Measurements from ENCODE around the gene TOMM20. TPM values are rescaled to one million over a fixed set of nuclear protein-coding genes. Genes with fewer than 3 reads are reported as not detected.
A peak's percentile ranks its signal among the peaks of the same experiment; 100 is the strongest.

Gene TOMM20
- total RNA-seq, 1 donor from 2014 or later, result 143 TPM

GRCh38 chr1:235076504-235077162, 52.0 kb downstream of the TOMM20 start:
- DNase-seq (ENCODE audit: low read depth) (no peak), FAIRE-seq (no peak)
- Histone ChIP-seq H3K27ac (ENCODE audit: low read depth, low read length) (no peak overlapping the region), H2AFZ (ENCODE audit: low read depth, low read length) (no peak overlapping the region), H3K9ac (ENCODE audit: low read length) (no peak overlapping the region), H3K4me2 (ENCODE audit: low read length) (no peak overlapping the region), H3K79me2 (ENCODE audit: insufficient read depth, low read length) (no peaks in the 10 kb centered on the region), H3K9me3 (ENCODE audit: insufficient read depth, low read depth, low read length) (no peaks in the 10 kb centered on the region), H3K4me1 (ENCODE audit: insufficient read depth, low read length) (peaks cover 39% of the 10 kb centered on the region), H4K20me1 (ENCODE audit: insufficient read depth, low read length) (no peaks in the 10 kb centered on the region), H3K4me3 (ENCODE audit: insufficient read depth, low read depth, low read length) (no peak overlapping the region), H3K36me3 (ENCODE audit: insufficient read depth, low read length) (no peaks in the 10 kb centered on the region), H3K27me3 (ENCODE audit: insufficient read depth, low read length) (no peaks in the 10 kb centered on the region)
- TF ChIP-seq EZH2 (IDR thresholded peaks at IDR 0.05; ENCODE audit: insufficient read depth, low read length) (no peak), CTCF (IDR thresholded peaks at IDR 0.05; ENCODE audit: insufficient read depth, low read depth, low read length) (no peak)
- peak overlapping the region; percentile 48 for H3K27ac Mint-ChIP-seq (ENCODE audit: unreplicated experiment)
- no peaks in the 10 kb centered on the region for H3K9me3 Mint-ChIP-seq (ENCODE audit: unreplicated experiment)
- no peaks in the 10 kb centered on the region for H3K36me3 Mint-ChIP-seq (ENCODE audit: low read depth, unreplicated experiment)
- H3K4me3 Mint-ChIP-seq (ENCODE audit: unreplicated experiment), result no peak overlapping the region
- peaks cover 27% of the 10 kb centered on the region for H3K4me1 Mint-ChIP-seq (ENCODE audit: low read depth, unreplicated experiment)
- no peaks in the 10 kb centered on the region for H3K27me3 Mint-ChIP-seq (ENCODE audit: low read depth, unreplicated experiment)

GRCh38 chr1:235075777-235076308, 52.8 kb downstream of the TOMM20 start:
- FAIRE-seq (no peak), DNase-seq (ENCODE audit: low read depth) (no peak)
- Histone ChIP-seq H3K4me2 (ENCODE audit: low read length) (peak overlapping the region; percentile 82), H2AFZ (ENCODE audit: low read depth, low read length) (no peak overlapping the region), H3K4me3 (ENCODE audit: insufficient read depth, low read depth, low read length) (peak overlapping the region; percentile 2), H4K20me1 (ENCODE audit: insufficient read depth, low read length) (no peaks in the 10 kb centered on the region), H3K27ac (ENCODE audit: low read depth, low read length) (peak overlapping the region; percentile 99), H3K27me3 (ENCODE audit: insufficient read depth, low read length) (no peaks in the 10 kb centered on the region), H3K9me3 (ENCODE audit: insufficient read depth, low read depth, low read length) (no peaks in the 10 kb centered on the region), H3K79me2 (ENCODE audit: insufficient read depth, low read length) (no peaks in the 10 kb centered on the region), H3K36me3 (ENCODE audit: insufficient read depth, low read length) (no peaks in the 10 kb centered on the region), H3K9ac (ENCODE audit: low read length) (peak overlapping the region; percentile 91), H3K4me1 (ENCODE audit: insufficient read depth, low read length) (peaks cover 39% of the 10 kb centered on the region)
- Mint-ChIP-seq H3K4me3 (ENCODE audit: unreplicated experiment) (no peak overlapping the region), H3K27ac (ENCODE audit: unreplicated experiment) (peak overlapping the region; percentile 91), H3K9me3 (ENCODE audit: unreplicated experiment) (no peaks in the 10 kb centered on the region), H3K27me3 (ENCODE audit: low read depth, unreplicated experiment) (no peaks in the 10 kb centered on the region), H3K4me1 (ENCODE audit: low read depth, unreplicated experiment) (peaks cover 24% of the 10 kb centered on the region), H3K36me3 (ENCODE audit: low read depth, unreplicated experiment) (no peaks in the 10 kb centered on the region)
- TF ChIP-seq EZH2 (IDR thresholded peaks at IDR 0.05; ENCODE audit: insufficient read depth, low read length), result no peak
- TF ChIP-seq CTCF (IDR thresholded peaks at IDR 0.05; ENCODE audit: insufficient read depth, low read depth, low read length), result peak; percentile 6
